Neural progenitor cell (in vitro differentiated cells): Measurements from ENCODE around the gene MRPL24. TPM values are rescaled to one million over a fixed set of nuclear protein-coding genes. Genes with fewer than 3 reads are reported as not detected.

Experiments used
- DNase-seq: peaks from one replicate; pipeline ENCODE4 v3.0.0-alpha.2; 2016; ENCODE audit warnings: low spot score
- H2AFZ ChIP-seq: fragments of 200-600 bp; sonication (generic); replicated peaks from 2 replicates; pipeline ENCODE4 v1.6.1; 2016; ENCODE audit warnings: antibody characterized with exemption
- H3F3A ChIP-seq: fragments of 200-600 bp; sonication (generic); 2 replicates; pipeline ENCODE4 v1.6.1; 2016; ENCODE audit warnings: antibody characterized with exemption, low read depth
- H3K27ac ChIP-seq: fragments of 200-600 bp; sonication (generic); 2 replicates; pipeline ENCODE4 v1.5.1; 2016; ENCODE audit warnings: mild to moderate bottlenecking
- H3K27me3 ChIP-seq: fragments of 200-600 bp; sonication (generic); 2 replicates; pipeline ENCODE4 v1.6.1; 2016; ENCODE audit warnings: mild to moderate bottlenecking, moderate library complexity
- H3K36me3 ChIP-seq: fragments of 200-600 bp; sonication (generic); 2 replicates; pipeline ENCODE4 v1.5.1; 2016
- H3K4me1 ChIP-seq: fragments of 200-600 bp; sonication (generic); 2 replicates; pipeline ENCODE4 v1.6.1; 2016; ENCODE audit warnings: mixed run types
- H3K4me2 ChIP-seq: fragments of 200-600 bp; sonication (generic); 2 replicates; pipeline ENCODE4 v1.6.1; 2016
- H3K4me3 ChIP-seq: fragments of 200-600 bp; sonication (generic); 2 replicates; pipeline ENCODE4 v1.5.1; 2016
- H3K79me2 ChIP-seq: fragments of 200-600 bp; sonication (generic); 2 replicates; pipeline ENCODE4 v1.6.1; 2016; ENCODE audit warnings: low read depth
- H3K9ac ChIP-seq: fragments of 200-600 bp; sonication (generic); 2 replicates; pipeline ENCODE4 v1.6.1; 2016
- H3K9me3 ChIP-seq: fragments of 200-600 bp; sonication (generic); 2 replicates; pipeline ENCODE4 v1.5.1; 2016; ENCODE audit warnings: low read depth
- H4K20me1 ChIP-seq: fragments of 200-600 bp; sonication (generic); 2 replicates; pipeline ENCODE4 v1.6.1; 2016; ENCODE audit warnings: low read depth
- H3K27ac Mint-ChIP-seq: 3 replicates; pipeline ENCODE4 v1.8.0; 2021; ENCODE audit warnings: mixed read lengths
- H3K27me3 Mint-ChIP-seq: 2 replicates; pipeline ENCODE4 v1.8.0; 2022; ENCODE audit warnings: low read depth, mild to moderate bottlenecking, inconsistent platforms, moderate library complexity, mixed read lengths; ENCODE audit not compliant: insufficient read depth
- H3K36me3 Mint-ChIP-seq: 3 replicates; pipeline ENCODE4 v1.8.0; 2021; ENCODE audit warnings: mixed read lengths
- H3K4me1 Mint-ChIP-seq: 3 replicates; pipeline ENCODE4 v1.8.0; 2021; ENCODE audit warnings: mixed read lengths
- H3K4me3 Mint-ChIP-seq: 3 replicates; pipeline ENCODE4 v1.8.0; 2021; ENCODE audit warnings: mild to moderate bottlenecking, moderate library complexity, mixed read lengths
- H3K9me3 Mint-ChIP-seq: 3 replicates; pipeline ENCODE4 v1.8.0; 2020; ENCODE audit warnings: mixed read lengths
- EZH2 ChIP-seq: fragments of 200-600 bp; sonication (generic); IDR thresholded peaks from 2 replicates; pipeline ENCODE4 v1.6.1; 2017; ENCODE audit warnings: antibody characterized with exemption, mild to moderate bottlenecking, moderate library complexity
- EZH2phosphoT487 ChIP-seq: fragments of 200-600 bp; sonication (generic); IDR thresholded peaks from 2 replicates; pipeline ENCODE4 v1.6.1; 2017; ENCODE audit warnings: antibody characterized with exemption
- total RNA-seq: library from RNA; depleted of rRNA; stranded (reverse); fragments of >200 nt; gene quantifications from 2 replicates; pipeline ENCODE4 v1.2.3, GENCODE V29; 2015; ENCODE audit warnings: low replicate concordance
- TF ChIP-seq, protein P1 (sequence below): fragments of 200-600 bp; sonication (generic); IDR thresholded peaks from 2 replicates; pipeline ENCODE4 v1.5.1; 2017; ENCODE audit warnings: antibody characterized with exemption, mild to moderate bottlenecking

MRPL24 gene
- total RNA-seq, 1 donor from 2014 or later, result 21.4 TPM

DNA sequence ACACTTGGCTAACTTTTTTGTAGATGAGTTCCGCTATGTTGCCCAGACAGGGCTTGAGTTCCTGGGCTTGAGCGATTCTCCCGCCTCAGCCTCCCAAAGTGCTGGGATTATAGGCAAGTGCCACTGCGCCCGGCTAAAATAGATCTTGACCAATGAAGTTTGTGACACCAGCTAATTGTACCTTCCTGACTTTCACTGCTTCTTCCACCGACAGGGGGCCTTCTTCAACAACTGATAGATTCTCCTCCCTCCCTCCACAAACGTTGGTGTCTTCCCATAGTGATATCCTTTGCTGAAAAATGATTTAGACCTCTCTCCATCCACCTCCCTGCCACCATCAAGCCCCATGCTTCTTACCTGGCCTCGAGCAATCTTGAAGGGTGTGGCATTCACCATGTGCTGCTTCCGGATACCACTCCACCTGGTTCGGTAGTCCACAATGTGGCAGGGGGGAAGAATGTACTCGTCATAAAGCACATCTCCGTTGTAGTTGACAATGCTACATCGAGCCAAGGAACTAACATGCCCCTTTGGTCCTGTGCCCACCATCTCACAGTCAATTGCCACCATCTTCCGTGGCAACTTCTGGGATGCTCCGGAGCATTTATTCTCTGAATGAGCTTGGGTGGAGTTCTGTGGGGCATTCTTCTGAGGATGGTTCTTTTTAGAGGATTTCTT, 14.2 kb downstream of the MRPL24 start:
- Mint-ChIP-seq H3K27ac (no peak overlapping the region), H3K4me3 (no peak overlapping the region), H3K36me3 (peaks cover 19% of the 10 kb centered on the region), H3K4me1 (peaks cover 13% of the 10 kb centered on the region), H3K9me3 (no peaks in the 10 kb centered on the region), H3K27me3 (peaks cover 7% of the 10 kb centered on the region)
- no peak overlapping the region for H3K9ac ChIP-seq
- peaks cover 76% of the 10 kb centered on the region for H3K79me2 ChIP-seq
- no peaks in the 10 kb centered on the region for H3K27me3 ChIP-seq
- H3K9me3 ChIP-seq, result no peaks in the 10 kb centered on the region
- TF ChIP-seq, protein P1, sequence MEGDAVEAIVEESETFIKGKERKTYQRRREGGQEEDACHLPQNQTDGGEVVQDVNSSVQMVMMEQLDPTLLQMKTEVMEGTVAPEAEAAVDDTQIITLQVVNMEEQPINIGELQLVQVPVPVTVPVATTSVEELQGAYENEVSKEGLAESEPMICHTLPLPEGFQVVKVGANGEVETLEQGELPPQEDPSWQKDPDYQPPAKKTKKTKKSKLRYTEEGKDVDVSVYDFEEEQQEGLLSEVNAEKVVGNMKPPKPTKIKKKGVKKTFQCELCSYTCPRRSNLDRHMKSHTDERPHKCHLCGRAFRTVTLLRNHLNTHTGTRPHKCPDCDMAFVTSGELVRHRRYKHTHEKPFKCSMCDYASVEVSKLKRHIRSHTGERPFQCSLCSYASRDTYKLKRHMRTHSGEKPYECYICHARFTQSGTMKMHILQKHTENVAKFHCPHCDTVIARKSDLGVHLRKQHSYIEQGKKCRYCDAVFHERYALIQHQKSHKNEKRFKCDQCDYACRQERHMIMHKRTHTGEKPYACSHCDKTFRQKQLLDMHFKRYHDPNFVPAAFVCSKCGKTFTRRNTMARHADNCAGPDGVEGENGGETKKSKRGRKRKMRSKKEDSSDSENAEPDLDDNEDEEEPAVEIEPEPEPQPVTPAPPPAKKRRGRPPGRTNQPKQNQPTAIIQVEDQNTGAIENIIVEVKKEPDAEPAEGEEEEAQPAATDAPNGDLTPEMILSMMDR, result peak; percentile 69
- TF ChIP-seq EZH2, result no peak
- no peak for TF ChIP-seq EZH2phosphoT487
- peak; percentile 76 for DNase-seq
- peaks cover 29% of the 10 kb centered on the region for H3K4me1 ChIP-seq
- H3K36me3 ChIP-seq, result no peaks in the 10 kb centered on the region
- no peak overlapping the region for H2AFZ ChIP-seq
- H3F3A ChIP-seq, result peaks cover 25% of the 10 kb centered on the region
- H3K4me2 ChIP-seq, result peak overlapping the region; percentile 98
- peaks cover 62% of the 10 kb centered on the region for H4K20me1 ChIP-seq
- peak overlapping the region; percentile 100 for H3K4me3 ChIP-seq
- H3K27ac ChIP-seq, result no peak overlapping the region

DNA sequence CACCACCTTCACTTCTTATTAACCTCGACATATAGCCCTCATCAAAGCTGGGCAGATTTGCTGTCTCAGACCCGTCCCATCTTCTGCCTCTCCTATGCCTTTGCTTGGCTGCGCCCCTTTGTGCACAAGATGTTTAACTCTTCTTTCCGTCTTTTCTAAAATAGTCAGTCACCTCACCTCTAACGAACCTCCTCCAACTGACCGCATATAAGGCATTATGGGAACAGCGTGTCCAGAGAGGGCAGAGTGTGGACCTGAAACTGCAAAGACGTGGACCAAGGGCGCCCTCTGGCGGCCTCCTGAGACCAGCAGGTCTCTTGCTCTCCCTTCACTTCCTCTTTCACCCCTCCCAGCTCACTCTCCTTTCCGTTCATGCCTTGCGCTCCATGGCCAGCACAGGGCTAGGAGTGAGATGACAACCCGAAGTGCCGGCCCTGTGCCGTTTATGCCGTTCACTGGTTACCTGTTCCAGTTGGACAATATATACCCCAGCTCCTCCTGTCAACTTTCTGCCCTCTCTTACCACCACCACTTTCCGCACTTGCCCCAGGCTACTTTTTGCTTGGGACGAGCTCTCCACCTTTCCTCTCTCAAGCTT, 15.1 kb downstream of the MRPL24 start:
- TF ChIP-seq, protein P1, result peak; percentile 94
- TF ChIP-seq EZH2phosphoT487, result no peak
- peak overlapping the region; percentile 100 for H3K4me3 ChIP-seq
- peaks cover 64% of the 10 kb centered on the region for H4K20me1 ChIP-seq
- Mint-ChIP-seq H3K36me3 (peaks cover 22% of the 10 kb centered on the region), H3K4me1 (peaks cover 13% of the 10 kb centered on the region), H3K9me3 (no peaks in the 10 kb centered on the region), H3K27ac (no peak overlapping the region), H3K4me3 (no peak overlapping the region), H3K27me3 (peaks cover 7% of the 10 kb centered on the region)
- no peak overlapping the region for H2AFZ ChIP-seq
- H3K4me2 ChIP-seq, result peak overlapping the region; percentile 98
- H3K9me3 ChIP-seq, result no peaks in the 10 kb centered on the region
- H3K27me3 ChIP-seq, result no peaks in the 10 kb centered on the region
- H3K36me3 ChIP-seq, result no peaks in the 10 kb centered on the region
- peaks cover 29% of the 10 kb centered on the region for H3K4me1 ChIP-seq
- no peak overlapping the region for H3K9ac ChIP-seq
- peaks cover 25% of the 10 kb centered on the region for H3F3A ChIP-seq
- H3K79me2 ChIP-seq, result peaks cover 76% of the 10 kb centered on the region
- DNase-seq, result peak; percentile 94
- H3K27ac ChIP-seq, result no peak overlapping the region

DNA sequence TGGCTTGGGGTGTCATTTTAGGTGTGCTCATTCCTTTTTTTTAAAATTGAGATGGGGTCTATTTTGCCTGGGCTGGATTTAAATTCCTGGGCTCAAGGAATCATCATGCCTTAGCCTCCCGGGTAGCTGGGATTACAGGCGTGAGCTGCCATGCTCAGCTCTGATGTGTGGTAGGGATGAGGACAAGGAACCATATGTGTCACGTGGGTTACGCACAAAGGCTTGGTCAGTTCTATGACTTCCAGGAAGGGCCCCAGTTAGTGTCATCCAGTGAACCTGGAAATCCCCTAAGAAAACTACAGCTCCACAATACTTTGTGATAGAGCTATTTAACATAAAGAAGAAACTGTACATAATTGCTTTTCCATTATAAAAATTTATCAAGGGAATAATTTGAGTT, 19.4 kb downstream of the MRPL24 start:
- Histone ChIP-seq H3K4me3 (no peak overlapping the region), H3K79me2 (peaks cover 40% of the 10 kb centered on the region), H4K20me1 (peaks cover 34% of the 10 kb centered on the region), H2AFZ (no peak overlapping the region), H3K9ac (no peak overlapping the region), H3K9me3 (no peaks in the 10 kb centered on the region), H3K27me3 (no peaks in the 10 kb centered on the region), H3K4me1 (peaks cover 12% of the 10 kb centered on the region), H3K4me2 (no peak overlapping the region), H3K36me3 (no peaks in the 10 kb centered on the region), H3F3A (peaks cover 12% of the 10 kb centered on the region), H3K27ac (no peak overlapping the region)
- no peak for DNase-seq
- Mint-ChIP-seq H3K27me3 (peaks cover 2% of the 10 kb centered on the region), H3K9me3 (no peaks in the 10 kb centered on the region), H3K27ac (no peak overlapping the region), H3K4me1 (peaks cover 9% of the 10 kb centered on the region), H3K36me3 (peaks cover 28% of the 10 kb centered on the region), H3K4me3 (peak overlapping the region; percentile 25)
- no peak for TF ChIP-seq EZH2
- TF ChIP-seq, protein P1, result no peak
